HG02623 (cell line): ENCODE data around the gene AGAP2.

Source experiments
- ATAC-seq: cut with Tn5 transposase; IDR thresholded peaks from one replicate; pipeline ENCODE4 v1.9.1; 2021; ENCODE audit warnings: moderate library complexity; ENCODE audit not compliant: unreplicated experiment

Gene AGAP2

GRCh38 chr12:57754411-57755193, 16.1 kb upstream of the AGAP2 start, which contains the start of gene MARCHF9:
Gene MARCHF9, plus strand, starts transcription at chr12:57755103. Its CDS starts 426 bp downstream, at chr12:57755529.
- peak; percentile 33 for ATAC-seq

DNA sequence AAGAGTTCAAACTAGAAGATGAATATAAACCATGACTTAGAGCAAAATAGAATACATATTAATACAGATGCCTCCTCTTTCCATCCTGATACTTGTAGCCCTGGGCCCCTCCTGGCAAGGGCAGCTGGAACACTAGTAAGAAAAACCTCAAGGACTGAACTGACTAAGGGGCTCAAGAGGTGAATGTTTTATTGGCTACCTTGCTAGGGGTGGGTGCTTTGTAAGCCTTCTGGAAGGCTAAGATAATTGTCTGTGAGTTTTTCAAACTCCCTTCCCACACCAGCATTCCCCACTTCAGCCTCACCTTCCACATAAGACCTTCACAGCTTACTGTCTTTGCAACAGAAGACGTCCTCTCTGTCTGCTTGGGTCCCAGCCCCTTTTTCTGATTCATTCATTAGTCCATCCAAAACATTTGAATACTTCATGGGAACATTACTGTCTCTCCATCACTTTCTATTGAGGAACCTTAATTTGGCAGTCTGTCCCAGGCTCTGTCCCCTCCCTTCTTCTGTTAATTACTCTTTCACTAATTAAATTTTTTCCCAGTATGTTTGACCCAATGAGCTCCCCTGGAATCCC, 15.3 kb upstream of the AGAP2 start:
- no peak for ATAC-seq

DNA sequence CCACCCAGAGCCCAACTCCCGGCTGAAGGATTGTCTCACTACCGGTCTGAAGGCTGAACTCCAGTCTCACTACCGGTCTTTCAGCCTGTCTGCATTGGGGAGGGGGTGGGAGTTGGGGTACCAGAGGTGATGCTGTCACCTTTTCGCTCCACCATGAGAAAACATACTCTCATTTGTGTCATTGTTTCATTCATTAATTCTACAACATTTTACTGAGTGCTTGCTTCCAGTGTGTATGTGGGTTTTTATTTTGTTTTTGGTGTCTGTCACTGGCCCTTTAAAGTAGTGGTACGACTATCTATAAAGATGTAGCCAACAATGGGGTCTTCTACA, 14.1 kb upstream of the AGAP2 start:
- ATAC-seq = no peak

GRCh38 chr12:57751788-57752667, 13.5 kb upstream of the AGAP2 start, which contains the start of gene CDK4:
Gene CDK4, minus strand, starts transcription at chr12:57752310. Its CDS starts 593 bp downstream, at chr12:57751717.
- ATAC-seq = peak; percentile 66

DNA sequence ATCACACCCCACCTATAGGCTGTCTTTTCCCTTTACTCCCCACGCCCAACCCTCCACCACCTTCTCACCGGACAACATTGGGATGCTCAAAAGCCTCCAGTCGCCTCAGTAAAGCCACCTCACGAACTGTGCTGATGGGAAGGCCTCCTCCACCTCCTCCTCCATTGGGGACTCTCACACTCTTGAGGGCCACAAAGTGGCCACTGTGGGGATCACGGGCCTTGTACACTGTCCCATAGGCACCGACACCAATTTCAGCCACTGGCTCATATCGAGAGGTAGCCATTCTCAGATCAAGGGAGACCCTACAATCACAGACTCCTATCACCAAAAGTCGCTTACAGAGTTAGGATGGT, 12.9 kb upstream of the AGAP2 start:
- ATAC-seq = no peak

DNA sequence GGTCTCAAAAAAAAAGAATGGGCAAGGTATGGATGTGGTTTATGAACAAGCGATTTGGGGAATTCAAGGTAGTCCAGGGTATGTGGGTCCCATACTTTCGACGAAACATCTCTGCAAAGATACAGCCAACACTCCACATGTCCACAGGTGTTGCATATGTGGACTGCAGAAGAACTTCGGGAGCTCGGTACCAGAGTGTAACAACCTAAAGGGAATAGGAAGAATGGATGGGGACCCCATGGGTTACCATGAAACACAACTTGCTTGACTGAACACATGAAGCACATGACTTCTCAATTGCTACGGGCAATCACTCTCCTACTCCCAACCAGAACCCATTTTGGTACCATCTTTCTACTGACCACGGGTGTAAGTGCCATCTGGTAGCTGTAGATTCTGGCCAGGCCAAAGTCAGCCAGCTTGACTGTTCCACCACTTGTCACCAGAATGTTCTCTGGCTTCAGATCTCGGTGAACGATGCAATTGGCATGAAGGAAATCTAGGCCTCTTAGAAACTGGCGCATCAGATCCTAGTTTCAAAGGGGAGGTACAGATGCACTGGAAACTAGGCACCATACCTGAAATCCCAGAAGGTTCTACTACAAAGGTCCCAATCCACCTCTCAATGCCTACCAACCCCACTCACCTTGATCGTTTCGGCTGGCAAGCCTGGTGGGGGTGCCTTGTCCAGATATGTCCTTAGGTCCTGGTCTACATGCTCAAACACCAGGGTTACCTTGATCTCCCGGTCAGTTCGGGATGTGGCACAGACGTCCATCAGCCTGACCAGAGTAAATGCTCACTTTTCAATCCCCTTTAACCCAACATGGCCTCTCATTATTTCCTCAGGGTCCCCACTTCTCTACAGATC, 12.3 kb upstream of the AGAP2 start:
- ATAC-seq = no peak

- ATAC-seq = no peak
These were observed 10.5 kb upstream of the AGAP2 start for GRCh38 chr12:57749061-57749460.

DNA sequence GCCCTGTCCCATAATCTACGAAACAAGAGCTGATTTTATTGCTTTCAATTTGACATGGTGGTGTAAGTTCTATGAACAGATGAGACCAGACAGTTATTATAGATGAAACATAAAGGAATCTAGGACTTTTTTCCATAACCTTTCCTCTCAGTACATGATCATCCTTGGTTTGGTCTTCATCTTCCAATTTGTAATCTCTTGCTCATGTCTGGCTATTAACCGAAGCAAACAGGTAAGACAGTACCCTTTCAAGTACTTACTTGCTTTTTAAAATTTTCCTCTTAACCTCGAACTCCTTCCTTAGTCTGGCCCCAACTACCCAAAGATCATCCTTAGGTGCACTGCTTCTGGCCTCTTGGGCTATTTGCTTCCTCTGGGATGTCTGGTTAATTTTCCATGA, 7.5 kb upstream of the AGAP2 start:
- ATAC-seq = no peak

DNA sequence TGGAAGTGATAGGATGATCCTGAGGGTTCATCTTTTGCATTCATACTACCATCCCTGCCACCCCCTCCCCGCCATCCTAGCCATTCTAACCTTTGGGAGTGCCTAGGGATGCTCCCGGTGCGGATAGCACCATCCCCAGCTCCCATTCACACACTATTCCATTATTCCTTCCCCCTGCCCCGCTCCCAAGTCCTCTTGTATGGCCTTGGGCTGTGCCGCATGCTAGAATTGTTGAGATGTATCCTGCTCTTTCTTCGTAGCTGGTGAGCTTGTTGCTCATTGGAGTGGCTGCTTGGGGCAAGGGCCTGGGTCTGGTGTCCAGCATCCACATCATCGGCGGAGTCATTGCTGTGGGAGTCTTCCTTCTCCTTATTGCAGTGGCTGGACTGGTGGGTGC, 6.9 kb upstream of the AGAP2 start:
- ATAC-seq = no peak

- ATAC-seq = peak; percentile 82
These were observed 6.4 kb upstream of the AGAP2 start, which contains the start of gene TSPAN31 for GRCh38 chr12:57744777-57745484. Gene TSPAN31, plus strand, starts transcription at chr12:57745039. Its CDS starts 116 bp downstream, at chr12:57745155.

- ATAC-seq = peak; percentile 30
These were observed 5.7 kb upstream of the AGAP2 start for GRCh38 chr12:57744194-57744776.

DNA sequence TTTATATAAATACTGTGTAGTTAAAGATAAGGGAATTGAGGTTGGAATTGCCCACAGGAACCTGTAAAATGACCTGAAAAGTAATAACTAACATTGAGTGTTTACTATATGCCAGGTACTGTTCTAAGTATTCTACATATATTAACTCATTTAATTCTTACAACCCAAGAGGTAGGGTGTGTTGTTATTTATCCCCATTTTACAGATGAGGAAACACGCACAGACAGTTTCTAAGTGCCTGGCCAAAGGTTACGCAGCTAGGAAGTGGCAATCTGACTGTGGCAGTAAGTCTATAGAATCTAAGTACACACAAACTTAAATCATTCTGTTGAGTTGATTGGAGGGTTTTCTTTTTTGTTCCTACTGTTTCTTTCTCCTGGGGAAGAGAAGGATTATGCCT, 5.2 kb upstream of the AGAP2 start:
- ATAC-seq = no peak

- ATAC-seq = peak; percentile 44
These were observed 3.5 kb upstream of the AGAP2 start for GRCh38 chr12:57741844-57742738.

GRCh38 chr12:57741413-57741789, 2.9 kb upstream of the AGAP2 start:
- no peak for ATAC-seq

- no peak for ATAC-seq
These were observed 2.3 kb upstream of the AGAP2 start for GRCh38 chr12:57740656-57741412.

- ATAC-seq = no peak
These were observed 1.5 kb upstream of the AGAP2 start for GRCh38 chr12:57739914-57740538.

- ATAC-seq = no peak
These were observed 845 bp upstream of the AGAP2 start for GRCh38 chr12:57739387-57739786.
